Esophagus (tissue), 2 donors: ENCODE measurements around the gene TMSB4X. TPM values are rescaled to one million over a fixed set of nuclear protein-coding genes. Genes with fewer than 3 reads are reported as not detected.

Experiments
- H3K27ac ChIP-seq, 2 donors: one replicate each; pipeline ENCODE4 v1.5.1; 2013; ENCODE audit warnings: low read depth in 2 of 2, mild to moderate bottlenecking in 2 of 2, inconsistent platforms in 1 of 2, low read length in 1 of 2, moderate library complexity in 1 of 2
- H3K27me3 ChIP-seq, 2 donors: one replicate each; pipeline ENCODE4 v1.6.1; 2013; ENCODE audit warnings: low read length in 2 of 2, control low read depth in 1 of 2, mild to moderate bottlenecking in 1 of 2; ENCODE audit not compliant: insufficient read depth in 2 of 2, control insufficient read depth in 1 of 2
- H3K36me3 ChIP-seq, 2 donors: one replicate each; pipeline ENCODE4 v1.6.1; 2013; ENCODE audit warnings: low read length in 1 of 2; ENCODE audit not compliant: control insufficient read depth in 2 of 2, insufficient read depth in 2 of 2
- H3K4me1 ChIP-seq, 2 donors: one replicate each; pipeline ENCODE4 v1.6.1; 2013; ENCODE audit warnings: low read length in 1 of 2; ENCODE audit not compliant: control insufficient read depth in 2 of 2, insufficient read depth in 2 of 2
- H3K4me3 ChIP-seq, 2 donors: one replicate each; pipeline ENCODE4 v1.5.1; 2013; ENCODE audit warnings: low read length in 2 of 2, mild to moderate bottlenecking in 2 of 2, low read depth in 1 of 2, moderate library complexity in 1 of 2
- H3K9me3 ChIP-seq, 2 donors: one replicate each; pipeline ENCODE4 v1.6.1; 2013; ENCODE audit warnings: mild to moderate bottlenecking in 2 of 2, low read depth in 1 of 2, low read length in 1 of 2, moderate library complexity in 1 of 2; ENCODE audit not compliant: control insufficient read depth in 2 of 2, insufficient read depth in 1 of 2
- WGBS, 2 donors: extraction: QIAGEN DNeasy Blood & Tissue Kit; methylation state at CpG; one replicate each; pipeline ENCODE4 v1.1.7; 2013; 5-methylcytosine and 5-hydroxymethylcytosine counted together
- polyA plus RNA-seq, 2 donors: library from polyadenylated mRNA; stranded (reverse); fragments of 200-250 nt; gene quantifications; one replicate each; pipeline ENCODE4 v1.2.3, GENCODE V29; 2013
- donor health status: healthy with polysubstance abuse.
- donor health status: Bipolar disorder and iron deficiency.

TMSB4X gene
- polyA plus RNA-seq, 2 donors = 1,322 to 1,747 TPM

DNA sequence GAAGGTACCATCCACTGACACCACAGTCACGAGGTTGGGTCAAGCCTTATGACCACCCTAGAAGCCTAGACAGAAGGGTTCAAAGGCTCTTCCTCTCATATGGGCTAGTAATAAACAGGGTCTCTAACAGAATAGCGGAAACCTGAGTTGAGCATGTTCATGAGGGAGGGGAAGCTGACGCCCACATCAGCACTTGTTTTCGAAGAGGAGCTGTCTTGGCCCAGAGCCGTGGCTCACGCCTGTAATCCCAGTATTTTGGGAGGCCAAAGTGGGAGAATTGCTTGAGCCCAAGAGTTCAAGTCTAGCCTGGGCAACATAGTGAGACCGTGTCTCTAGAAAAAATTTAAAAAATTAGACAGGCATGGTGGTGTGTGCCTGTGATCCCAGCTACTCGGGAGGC, 21.5 kb upstream of the TMSB4X start:
- H3K36me3 ChIP-seq = no peaks in the 10 kb centered on the region
- no peaks in the 10 kb centered on the region for H3K9me3 ChIP-seq
- no peaks in the 10 kb centered on the region for H3K27me3 ChIP-seq
- no peak overlapping the region for H3K27ac ChIP-seq
- WGBS, 2 donors = 83 to 89% methylated on average over 8 of the region's 8 CpGs
- H3K4me1 ChIP-seq = peaks cover 5 to 6% of the 10 kb centered on the region in 2 donors
- H3K4me3 ChIP-seq = no peak overlapping the region

DNA sequence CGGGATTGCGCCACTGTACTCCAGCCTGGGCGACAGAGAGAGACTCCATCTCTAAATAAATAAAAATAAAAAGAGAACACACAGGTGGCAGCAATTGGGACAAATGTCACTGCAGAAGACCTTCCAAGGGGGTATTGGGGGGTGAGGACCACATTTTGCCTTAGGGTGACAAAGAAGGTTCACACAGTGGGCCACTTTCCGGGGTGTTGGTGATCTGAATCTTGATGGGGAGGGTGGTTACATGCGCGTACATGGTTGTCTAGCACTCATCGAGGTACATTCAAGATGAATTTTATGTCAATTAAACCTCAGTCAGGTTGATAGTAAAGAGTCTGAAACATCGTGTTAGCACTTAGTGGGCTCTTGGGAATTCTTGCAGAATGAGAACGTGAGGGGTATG, 20.5 kb upstream of the TMSB4X start:
- peak overlapping the region; percentile 8 for H3K27ac ChIP-seq
- H3K27me3 ChIP-seq = no peaks in the 10 kb centered on the region
- 87% methylated on average over 9 of the region's 9 CpGs for WGBS, 2 donors
- H3K9me3 ChIP-seq = no peaks in the 10 kb centered on the region
- H3K36me3 ChIP-seq = no peaks in the 10 kb centered on the region
- H3K4me1 ChIP-seq = peaks cover 5 to 6% of the 10 kb centered on the region in 2 donors
- no peak overlapping the region for H3K4me3 ChIP-seq

DNA sequence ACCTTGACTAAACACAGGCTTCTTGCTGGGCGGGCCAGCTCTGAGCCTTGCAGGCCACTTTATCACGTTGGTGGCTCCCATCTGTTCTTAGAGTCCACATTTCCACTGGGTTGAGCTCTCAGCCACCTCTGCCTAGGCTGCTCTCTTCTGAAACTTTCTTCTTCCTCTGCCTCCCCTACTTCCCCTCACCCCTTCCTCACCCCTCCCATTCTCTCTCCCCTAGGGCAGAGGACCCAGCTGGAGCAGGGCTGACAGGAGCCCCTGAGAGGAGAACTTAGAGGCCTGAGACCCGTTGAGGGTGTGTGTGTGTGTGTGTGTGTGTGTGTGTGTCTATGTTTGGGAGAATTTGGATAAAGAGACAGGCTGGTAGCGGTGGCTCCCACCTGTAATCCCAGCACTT, 19.9 kb upstream of the TMSB4X start:
- H3K27ac ChIP-seq = peak overlapping the region; percentile 8
- no peaks in the 10 kb centered on the region for H3K9me3 ChIP-seq
- H3K4me3 ChIP-seq = no peak overlapping the region
- no peaks in the 10 kb centered on the region for H3K36me3 ChIP-seq
- 67 to 79% methylated on average over 4 of the region's 4 CpGs for WGBS, 2 donors
- peaks cover 2 to 6% of the 10 kb centered on the region in 2 donors for H3K4me1 ChIP-seq
- no peaks in the 10 kb centered on the region for H3K27me3 ChIP-seq

DNA sequence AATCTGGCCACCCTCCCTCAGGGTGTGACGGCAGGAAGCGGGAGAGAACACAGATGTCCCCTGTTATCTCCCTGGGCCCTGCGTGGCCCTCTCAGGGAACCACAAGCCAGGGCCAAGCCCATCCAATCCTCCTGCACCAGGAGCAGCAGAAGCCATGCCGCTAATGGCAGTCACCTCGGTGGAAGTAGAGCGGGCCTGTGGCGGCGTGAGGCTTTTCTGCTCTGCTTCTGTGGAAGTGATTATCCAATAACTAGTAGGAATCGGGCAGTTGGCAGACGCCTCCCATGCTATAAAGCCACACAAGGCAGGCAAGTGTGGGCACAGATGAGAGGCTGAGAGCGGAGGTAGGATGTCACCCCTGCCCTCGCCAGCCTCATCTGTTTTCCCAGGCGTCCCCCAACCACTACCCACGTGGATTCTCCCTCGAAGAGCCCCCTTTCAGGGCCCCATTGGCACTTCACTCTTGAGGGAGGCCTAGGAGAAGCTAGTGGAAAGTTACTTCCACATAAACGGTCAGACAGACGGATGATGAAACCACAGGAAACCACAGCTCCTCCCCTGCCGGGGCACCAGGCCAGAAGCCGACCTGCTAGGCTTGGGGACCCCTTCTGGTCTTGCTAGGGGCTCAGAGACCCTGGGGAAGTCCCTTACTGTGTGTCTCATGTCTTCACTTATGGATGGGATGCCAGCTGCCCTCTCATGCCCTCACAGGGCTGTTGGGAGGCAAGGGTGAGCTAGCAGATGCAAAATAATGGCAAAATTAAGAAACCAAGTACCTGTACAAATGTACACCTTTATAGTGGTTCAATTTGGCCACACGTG, 18.8 kb upstream of the TMSB4X start:
- H3K27ac ChIP-seq = peak overlapping the region; percentile 70 to 84
- H3K36me3 ChIP-seq = no peaks in the 10 kb centered on the region
- H3K4me3 ChIP-seq = no peak overlapping the region
- no peaks in the 10 kb centered on the region for H3K9me3 ChIP-seq
- WGBS, 2 donors = 52 to 56% methylated on average over 20 of the region's 20 CpGs
- no peaks in the 10 kb centered on the region for H3K27me3 ChIP-seq
- H3K4me1 ChIP-seq = peaks cover 2 to 6% of the 10 kb centered on the region in 2 donors

DNA sequence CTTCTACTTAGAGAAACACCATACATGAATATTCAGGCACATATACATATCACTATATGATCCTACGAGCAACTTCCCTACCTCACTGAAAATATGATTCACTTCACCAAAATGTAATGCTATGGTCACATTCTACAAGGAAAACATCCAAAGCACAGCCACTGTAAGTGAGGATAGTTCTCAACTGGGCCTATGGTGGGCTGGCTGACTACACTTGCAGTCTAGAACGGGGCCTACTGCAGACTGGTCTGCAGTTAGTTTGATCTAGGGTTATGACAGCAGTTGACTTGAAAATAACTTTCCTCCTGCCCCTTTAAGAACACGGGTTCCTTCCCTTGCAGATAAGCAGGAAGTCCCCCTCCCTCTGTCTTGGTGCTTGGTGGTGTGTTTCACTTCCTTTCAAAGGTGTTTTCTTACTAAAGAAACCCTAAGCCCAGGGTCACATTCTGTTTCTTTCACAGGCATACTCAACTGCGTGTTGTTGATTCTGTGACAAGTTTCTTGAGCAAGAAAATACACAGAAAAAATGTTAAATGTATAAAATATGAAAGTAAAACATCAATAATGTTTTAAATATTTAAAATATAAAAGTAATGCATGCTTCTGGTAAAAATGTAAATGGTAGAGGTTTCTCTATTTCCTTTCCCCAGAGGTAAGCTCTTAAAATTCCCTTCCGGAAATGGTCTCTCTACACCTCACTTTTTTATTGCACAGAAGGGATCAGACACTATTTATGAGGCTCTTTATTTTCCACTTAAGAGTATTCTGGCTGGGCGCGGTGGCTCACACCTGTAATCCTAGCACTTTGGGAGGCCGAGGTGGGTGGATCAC, 18.0 kb upstream of the TMSB4X start:
- Histone ChIP-seq H3K27me3 (no peaks in the 10 kb centered on the region), H3K4me3 (no peak overlapping the region), H3K9me3 (no peaks in the 10 kb centered on the region), H3K36me3 (no peaks in the 10 kb centered on the region), H3K27ac (peak overlapping the region; percentile 70 to 84), H3K4me1 (peaks cover 5 to 6% of the 10 kb centered on the region in 2 donors)
- WGBS, 2 donors = 59 to 61% methylated on average over 8 of the region's 8 CpGs

DNA sequence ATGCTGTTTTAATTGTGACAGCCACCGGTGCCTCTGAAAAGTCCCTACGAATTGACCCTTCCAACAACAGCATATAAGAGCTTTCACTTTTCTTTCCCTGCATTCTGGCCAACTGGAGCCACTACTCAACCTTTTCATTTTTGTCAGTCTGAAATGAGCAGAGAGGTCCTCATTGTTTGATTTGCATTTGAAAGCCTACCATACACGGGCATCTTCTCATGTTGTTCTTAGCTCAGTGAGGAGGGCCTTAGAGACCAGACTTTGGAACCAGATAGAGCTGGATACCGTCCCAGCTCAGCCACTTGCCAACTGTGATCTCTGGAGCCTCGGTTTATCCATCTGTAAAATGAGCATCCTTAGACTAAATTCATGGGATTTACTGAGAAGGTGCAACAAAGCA, 16.9 kb upstream of the TMSB4X start:
- H3K4me3 ChIP-seq = no peak overlapping the region
- WGBS, 2 donors = 65% methylated on average over 5 of the region's 5 CpGs
- H3K4me1 ChIP-seq = peaks cover 5 to 6% of the 10 kb centered on the region in 2 donors
- no peaks in the 10 kb centered on the region for H3K9me3 ChIP-seq
- H3K27ac ChIP-seq = no peak overlapping the region
- no peaks in the 10 kb centered on the region for H3K36me3 ChIP-seq
- no peaks in the 10 kb centered on the region for H3K27me3 ChIP-seq

DNA sequence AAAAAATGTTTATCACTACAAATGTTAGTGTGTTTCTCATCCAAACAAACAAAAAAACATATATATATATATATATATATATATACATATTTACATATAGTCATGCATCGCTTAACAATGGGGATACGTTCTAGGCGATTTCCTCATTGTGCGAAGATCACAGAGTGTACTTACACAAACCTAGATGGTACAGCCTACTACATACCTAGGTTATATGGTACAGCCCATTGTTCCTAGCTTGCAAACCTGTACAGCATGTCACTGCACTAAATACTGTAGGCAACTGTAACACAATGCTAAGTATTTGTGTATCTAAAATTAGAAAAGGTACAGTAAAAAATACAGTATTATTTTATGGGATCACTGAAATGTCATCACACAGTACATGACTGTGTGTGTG, 16.4 kb upstream of the TMSB4X start:
- Histone ChIP-seq H3K27me3 (no peaks in the 10 kb centered on the region), H3K27ac (no peak overlapping the region), H3K36me3 (no peaks in the 10 kb centered on the region), H3K4me1 (peaks cover 5 to 6% of the 10 kb centered on the region in 2 donors), H3K4me3 (no peak overlapping the region), H3K9me3 (no peaks in the 10 kb centered on the region)
- WGBS, 2 donors = 93 to 94% methylated on average over 4 of the region's 4 CpGs

DNA sequence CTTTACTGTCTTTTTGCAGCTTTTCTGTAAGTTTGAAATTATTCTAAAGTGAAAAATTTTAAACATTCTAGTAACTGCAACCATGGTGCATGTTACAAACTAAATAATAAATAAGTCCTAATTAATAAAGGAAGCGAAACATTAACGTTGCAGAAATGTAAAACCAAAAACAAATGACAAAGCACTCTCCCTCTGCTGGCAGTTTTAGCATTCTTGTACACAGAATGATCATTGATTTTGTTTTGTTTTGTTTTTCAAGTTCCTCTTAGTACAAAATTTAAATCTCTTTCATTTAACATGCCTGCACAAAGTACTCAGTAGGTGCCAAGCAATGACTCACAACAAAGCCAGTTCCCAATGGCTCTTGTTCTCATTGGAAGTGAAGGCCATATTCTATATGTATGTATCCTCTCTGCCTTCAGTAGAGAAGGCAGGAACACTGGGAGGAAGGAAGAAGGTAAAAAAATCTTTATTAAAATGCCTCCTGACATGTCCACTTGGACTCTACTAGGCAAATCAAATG, 13.7 kb upstream of the TMSB4X start:
- 21 to 54% methylated on average over 2 of the region's 2 CpGs for WGBS, 2 donors
- no peak overlapping the region for H3K27ac ChIP-seq
- peaks cover under 1 to 5% of the 10 kb centered on the region in 2 donors for H3K4me1 ChIP-seq
- no peaks in the 10 kb centered on the region for H3K27me3 ChIP-seq
- no peaks in the 10 kb centered on the region for H3K36me3 ChIP-seq
- no peaks in the 10 kb centered on the region for H3K9me3 ChIP-seq
- no peak overlapping the region for H3K4me3 ChIP-seq

DNA sequence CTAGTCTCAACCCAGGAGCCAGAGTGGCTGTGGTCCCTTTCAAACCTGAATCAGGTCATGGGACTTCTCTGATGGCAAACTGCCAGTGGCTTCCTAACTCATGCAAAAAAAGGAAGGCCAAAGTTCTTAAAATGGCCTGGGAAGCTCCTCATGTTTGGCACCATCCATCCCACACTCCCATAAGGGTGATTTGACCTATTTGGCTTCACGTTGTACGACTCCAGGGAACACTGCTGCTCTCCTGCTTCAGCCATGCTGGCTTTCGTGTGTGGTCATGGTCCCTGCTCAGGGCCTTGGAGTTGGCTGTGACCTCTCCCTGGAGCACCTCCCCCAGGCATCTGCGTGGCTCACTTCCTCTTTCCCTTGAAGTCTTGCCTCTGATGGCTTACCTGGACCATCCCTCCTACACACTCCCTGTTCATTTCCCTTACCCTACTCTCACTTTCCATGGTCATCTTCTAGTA, 12.8 kb upstream of the TMSB4X start:
- H3K4me3 ChIP-seq = no peak overlapping the region
- 82 to 91% methylated on average over 4 of the region's 4 CpGs for WGBS, 2 donors
- H3K4me1 ChIP-seq = peaks cover 0 to 3% of the 10 kb centered on the region in 2 donors
- no peaks in the 10 kb centered on the region for H3K36me3 ChIP-seq
- H3K27me3 ChIP-seq = no peaks in the 10 kb centered on the region
- H3K27ac ChIP-seq = peak overlapping the region in 1 of 2 donors; percentile 44
- H3K9me3 ChIP-seq = no peaks in the 10 kb centered on the region
